HL-60 (cell line): ENCODE data around the gene GOLGA8R.
"Not testable (repeated sequence)": the region's sequence is repeated elsewhere in the genome, so short reads cannot be mapped to it uniquely, and the experiment has no call there.

Experiments
- DNase-seq, 2 experiments: peaks; one replicate each; pipeline ENCODE4 v3.0.0-alpha.2; 2010 to 2020; ENCODE audit warnings: low read depth in 1 of 2, low spot score in 1 of 2
- H3K27ac ChIP-seq: fragments of 250-450 bp; sonication (Bioruptor Pico); replicated peaks from 2 replicates; pipeline ENCODE4 v1.5.1; 2020; ENCODE audit warnings: mild to moderate bottlenecking, moderate library complexity
- H3K27me3 ChIP-seq: fragments of 250-450 bp; sonication (Bioruptor Pico); 2 replicates; pipeline ENCODE4 v1.5.1; 2021; ENCODE audit warnings: mild to moderate bottlenecking, moderate library complexity; ENCODE audit not compliant: insufficient read depth, poor library complexity, severe bottlenecking
- H3K4me3 ChIP-seq: replicated peaks from 2 replicates; pipeline ENCODE4 v1.5.1; 2011; ENCODE audit warnings: mild to moderate bottlenecking, control low read depth, low read length; ENCODE audit not compliant: insufficient read depth

The GOLGA8R gene

GRCh38 chr15:30376375-30377081 is 37.5 kb downstream of the GOLGA8R start:
- DNase-seq, H3K27me3 ChIP-seq, H3K27ac ChIP-seq, H3K4me3 ChIP-seq: not testable (repeated sequence)

GRCh38 chr15:30375872-30376271 is 38.2 kb downstream of the GOLGA8R start:
- not testable (repeated sequence) for H3K4me3 ChIP-seq, H3K27ac ChIP-seq, DNase-seq, H3K27me3 ChIP-seq

DNA sequence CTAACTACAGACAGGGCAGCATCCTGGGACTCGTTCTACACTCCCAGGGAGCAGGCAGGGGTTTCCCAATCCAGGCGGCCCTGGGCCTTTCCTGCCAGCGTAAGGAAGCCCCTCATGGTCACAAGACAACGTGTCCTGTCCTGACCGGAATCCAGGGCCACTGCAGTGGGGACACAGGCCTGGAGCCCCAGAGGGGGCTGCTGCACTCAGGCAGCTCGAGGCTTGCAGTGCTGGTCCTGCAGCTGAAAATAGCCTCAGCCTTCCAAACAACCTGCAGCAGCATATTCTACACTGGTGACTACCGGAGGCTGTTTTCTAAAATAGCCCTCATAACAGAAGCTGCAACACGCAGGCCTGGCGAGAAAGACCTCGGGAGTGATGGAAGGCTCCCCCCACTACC is 39.2 kb downstream of the GOLGA8R start:
- H3K4me3 ChIP-seq, H3K27ac ChIP-seq, H3K27me3 ChIP-seq, DNase-seq: not testable (repeated sequence)

- not testable (repeated sequence) for H3K27me3 ChIP-seq, H3K27ac ChIP-seq, H3K4me3 ChIP-seq, DNase-seq
Measured at GRCh38 chr15:30368271-30368670, 45.8 kb downstream of the GOLGA8R start.

- H3K27ac ChIP-seq, DNase-seq, H3K4me3 ChIP-seq, H3K27me3 ChIP-seq: not testable (repeated sequence)
Measured at GRCh38 chr15:30367246-30367645, 46.8 kb downstream of the GOLGA8R start.

- H3K27me3 ChIP-seq, H3K27ac ChIP-seq, DNase-seq, H3K4me3 ChIP-seq: not testable (repeated sequence)
Measured at GRCh38 chr15:30361404-30361803, 52.7 kb downstream of the GOLGA8R start.

- H3K27me3 ChIP-seq, DNase-seq, H3K27ac ChIP-seq, H3K4me3 ChIP-seq: not testable (repeated sequence)
Measured at GRCh38 chr15:30360990-30361389, 53.1 kb downstream of the GOLGA8R start.

- not testable (repeated sequence) for H3K27me3 ChIP-seq, DNase-seq, H3K27ac ChIP-seq, H3K4me3 ChIP-seq
Measured at GRCh38 chr15:30355043-30355442, 59.0 kb downstream of the GOLGA8R start.
